DMS 273 treated with DMSO at 0.1 percent for 48 hours (cell line): ENCODE measurements around the gene FAM210B.
"Not testable (repeated sequence)": the region's sequence is repeated elsewhere in the genome, so short reads cannot be mapped to it uniquely, and the experiment has no call there.

Experiments used
- DNase-seq: peaks from one replicate; lab custom pipeline; 2025; lab: John Stamatoyannopoulos, UW

The FAM210B gene

GRCh38 chr20:56360908-56361205 lies 2.1 kb downstream of the FAM210B start:
- DNase-seq = peak; percentile 49

- no peak for DNase-seq
Measured at GRCh38 chr20:56361900-56362299, 3.1 kb downstream of the FAM210B start.

GRCh38 chr20:56362833-56363413 lies 4.1 kb downstream of the FAM210B start:
- no peak for DNase-seq

GRCh38 chr20:56363491-56363890 lies 4.7 kb downstream of the FAM210B start:
- DNase-seq = no peak

DNA sequence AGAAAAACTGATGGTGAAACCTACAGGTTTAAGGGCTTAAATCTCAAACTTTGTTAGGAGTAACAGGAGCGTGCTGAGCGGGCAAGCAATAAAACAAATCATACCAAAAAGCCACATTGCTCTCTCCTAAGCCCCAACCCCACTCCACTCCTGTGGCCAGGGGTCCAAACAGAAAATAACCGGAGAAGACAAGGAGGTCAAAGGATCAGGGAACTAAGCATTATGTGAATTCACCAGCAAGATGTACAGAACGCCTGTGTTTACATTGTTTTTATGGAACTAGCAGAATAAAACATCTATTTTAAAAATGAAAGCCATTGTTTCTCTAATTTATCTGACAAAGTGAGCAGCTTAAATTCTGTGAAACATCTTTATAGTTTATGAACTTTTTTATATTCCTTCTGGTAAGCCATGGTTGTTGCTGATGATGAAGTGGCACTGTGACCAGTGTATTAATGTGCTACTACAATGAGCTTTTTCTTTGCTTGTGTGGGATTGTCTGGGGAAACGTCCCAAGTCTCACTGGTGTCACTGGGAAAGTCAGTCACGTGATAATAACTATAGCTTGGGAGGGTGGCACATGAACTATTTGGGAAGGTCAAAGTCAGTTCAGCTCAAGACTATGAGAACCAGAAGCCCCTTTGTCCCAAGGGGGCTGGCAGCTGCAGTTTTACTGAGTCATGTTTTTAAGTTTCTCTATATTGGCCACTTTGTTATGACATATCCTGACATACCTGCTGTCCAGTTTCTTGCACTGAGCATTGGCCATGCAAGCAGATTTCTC lies 9.8 kb downstream of the FAM210B start:
- DNase-seq = no peak

DNA sequence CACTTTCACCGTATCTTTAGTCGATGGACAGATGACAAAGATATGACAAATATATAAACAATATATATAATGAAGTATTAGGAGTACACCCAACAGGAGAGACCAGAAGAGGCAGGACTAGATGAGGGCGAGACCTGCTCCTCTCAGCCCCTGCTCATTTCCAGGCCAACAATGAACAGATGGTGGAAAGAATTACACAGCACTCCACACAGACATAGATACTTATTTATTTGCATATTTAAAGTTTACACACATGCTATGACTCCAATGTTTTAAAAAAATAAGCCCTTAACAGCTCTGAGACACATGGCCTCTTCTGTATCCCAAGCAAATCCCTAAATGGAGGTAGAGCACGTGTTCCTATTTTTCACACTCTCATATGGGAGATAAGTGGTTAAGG lies 10.4 kb downstream of the FAM210B start:
- DNase-seq = peak; percentile 61

DNA sequence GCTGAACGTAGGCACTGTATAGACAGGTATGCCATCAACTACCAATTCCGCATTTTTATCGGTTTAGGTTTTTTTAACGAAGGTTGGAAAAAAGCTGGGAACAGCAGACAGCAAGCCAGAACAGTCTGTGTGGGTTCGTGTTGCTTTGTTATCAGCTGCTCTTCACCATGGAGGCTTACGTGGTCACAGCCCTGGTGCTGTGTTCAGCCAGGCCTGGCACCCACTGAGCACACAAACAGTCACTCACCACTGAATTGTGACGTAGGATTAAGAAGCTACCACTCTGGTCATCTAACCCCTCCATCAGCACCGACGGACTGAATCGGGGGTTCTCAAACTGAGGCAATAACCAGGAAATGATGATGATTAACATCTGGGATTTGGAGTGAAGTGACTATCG lies 13.2 kb downstream of the FAM210B start:
- DNase-seq = no peak

DNA sequence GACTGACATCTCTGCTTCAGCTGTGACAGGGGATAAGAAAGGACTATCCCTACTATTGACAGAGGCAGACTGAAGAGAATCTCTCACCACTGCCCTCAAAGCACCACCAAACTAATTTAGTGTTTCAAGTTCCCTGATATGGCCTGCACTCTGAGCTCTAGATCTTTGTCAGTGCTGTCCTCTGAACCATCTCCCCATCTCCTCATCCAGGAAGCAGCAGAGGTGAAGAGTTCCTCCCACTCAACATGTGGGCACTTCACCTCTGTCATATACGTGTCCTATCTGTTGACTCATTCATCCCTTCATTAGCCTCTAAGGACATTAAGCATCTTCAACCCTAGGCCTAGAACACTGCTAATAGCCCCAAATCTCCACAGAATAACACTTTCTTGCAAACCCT lies 14.1 kb downstream of the FAM210B start:
- no peak for DNase-seq

DNA sequence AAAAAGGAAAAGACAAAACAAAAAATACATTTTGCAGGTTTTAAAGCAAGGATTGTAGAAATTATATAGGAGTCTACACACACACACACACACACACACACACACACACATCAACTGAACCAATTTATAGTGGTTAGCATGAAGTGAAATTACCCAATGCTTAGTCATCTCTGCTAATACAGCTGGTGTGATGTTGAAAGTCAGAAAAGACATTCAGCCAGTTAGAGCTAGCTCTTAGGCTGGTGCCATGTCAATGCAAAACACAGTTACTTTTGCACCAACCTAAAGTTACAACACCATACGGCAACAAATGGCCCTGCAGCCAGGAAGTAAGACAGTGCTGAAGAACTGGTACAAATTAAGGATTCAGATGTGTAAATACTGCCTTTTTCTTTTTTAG lies 15.2 kb downstream of the FAM210B start:
- DNase-seq = no peak

DNA sequence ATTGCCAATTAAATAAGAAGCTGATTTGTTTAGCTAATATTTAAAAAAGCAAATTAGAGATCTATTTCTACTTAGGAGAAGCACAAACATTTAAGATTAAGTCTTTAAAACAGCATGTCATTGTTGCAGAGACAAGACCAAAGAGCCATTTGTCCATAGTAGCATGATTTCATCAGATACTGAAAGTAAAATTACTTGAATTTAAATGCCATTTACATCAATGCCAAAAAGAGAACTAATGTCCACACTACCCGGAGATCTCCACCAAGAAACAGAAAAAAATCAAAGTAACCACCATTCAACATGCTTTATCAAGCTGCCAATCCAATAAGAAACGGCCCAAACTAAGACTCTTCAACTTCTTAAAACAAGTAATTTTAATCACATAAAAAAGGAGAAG lies 17.6 kb downstream of the FAM210B start:
- DNase-seq = no peak

DNA sequence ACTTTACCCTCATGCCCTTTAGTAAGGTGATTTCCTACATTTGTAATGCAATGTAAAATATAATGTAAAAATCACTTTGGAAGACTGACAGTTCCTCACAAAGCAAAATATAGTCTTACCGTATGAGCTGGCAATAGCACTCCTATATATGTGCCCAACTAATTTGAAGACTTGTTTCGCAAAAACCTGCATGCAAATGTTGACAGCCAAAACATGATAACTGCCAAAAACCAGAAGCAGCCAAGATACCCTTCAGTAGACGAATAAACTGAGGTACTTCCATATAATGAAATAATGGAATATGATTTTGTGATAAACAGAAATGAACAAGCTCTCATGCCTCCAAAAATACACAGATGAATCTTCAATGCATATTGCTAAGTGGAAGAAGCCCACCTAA lies 19.6 kb downstream of the FAM210B start:
- no peak for DNase-seq

GRCh38 chr20:56380375-56380774 lies 21.6 kb downstream of the FAM210B start:
- DNase-seq = no peak

GRCh38 chr20:56381501-56381900 lies 22.7 kb downstream of the FAM210B start:
- no peak for DNase-seq

GRCh38 chr20:56382696-56383095 lies 23.9 kb downstream of the FAM210B start:
- no peak for DNase-seq

- no peak for DNase-seq
Measured at GRCh38 chr20:56383334-56383733, 24.6 kb downstream of the FAM210B start.

GRCh38 chr20:56385130-56385529 lies 26.4 kb downstream of the FAM210B start:
- no peak for DNase-seq

DNA sequence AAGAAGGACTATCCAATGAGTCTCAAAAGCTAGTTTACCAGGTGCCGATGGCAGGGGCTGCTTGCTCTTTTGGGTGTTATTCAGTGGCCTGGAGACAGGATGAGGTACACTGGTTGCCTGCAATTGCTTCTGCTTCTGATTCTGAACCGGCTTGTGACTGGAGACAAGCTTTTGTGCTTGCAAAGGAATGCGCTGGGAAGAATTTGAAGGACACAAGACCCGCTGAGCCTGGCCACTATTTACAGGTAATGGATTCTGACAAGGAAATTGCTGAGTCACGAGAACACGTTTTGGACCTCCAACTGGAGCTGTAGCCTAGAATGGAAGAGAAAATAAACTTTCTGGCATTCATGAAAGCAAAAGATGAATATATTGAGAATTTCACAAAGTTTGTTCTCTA lies 27.4 kb downstream of the FAM210B start:
- DNase-seq = no peak

DNA sequence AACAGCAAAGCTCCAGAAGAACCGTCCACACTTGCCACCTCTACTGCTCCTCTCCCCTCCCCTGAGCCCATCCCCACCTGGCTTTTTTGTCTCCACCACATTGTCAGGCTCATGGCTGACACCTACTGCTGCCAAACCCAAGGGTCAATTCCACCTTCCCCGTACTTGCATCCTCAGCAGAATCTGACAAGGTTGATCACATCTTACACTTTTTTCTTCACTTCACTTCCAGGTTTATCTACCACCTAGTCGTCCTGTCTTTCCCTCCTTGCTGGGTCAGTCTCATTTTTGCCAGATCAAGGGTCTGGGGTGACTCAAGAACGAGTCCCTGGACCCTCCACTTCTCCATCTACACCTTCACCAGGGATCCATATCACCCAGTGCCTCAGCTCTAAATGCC lies 30.1 kb downstream of the FAM210B start:
- no peak for DNase-seq

- DNase-seq = no peak
Measured at GRCh38 chr20:56389807-56390206, 31.0 kb downstream of the FAM210B start.

DNA sequence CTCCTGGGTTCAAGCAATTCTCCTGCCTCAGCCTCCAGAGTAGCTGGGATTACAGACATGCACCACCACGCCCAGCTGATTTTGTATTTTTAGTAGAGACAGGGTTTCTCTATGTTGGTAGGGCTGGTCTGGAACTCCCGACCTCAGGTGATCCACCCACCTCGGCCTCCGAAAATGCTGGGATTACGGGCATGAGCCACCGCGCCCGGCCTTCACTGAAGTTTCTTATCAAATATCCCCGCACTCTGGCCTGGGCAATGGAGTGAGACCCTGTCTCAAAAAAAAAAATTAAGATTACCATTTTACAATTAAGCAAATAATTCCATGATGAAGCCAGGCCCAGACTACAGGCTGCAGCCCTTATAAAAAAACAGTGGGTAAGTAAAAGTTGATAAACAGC lies 31.6 kb downstream of the FAM210B start:
- DNase-seq = not testable (repeated sequence)

DNA sequence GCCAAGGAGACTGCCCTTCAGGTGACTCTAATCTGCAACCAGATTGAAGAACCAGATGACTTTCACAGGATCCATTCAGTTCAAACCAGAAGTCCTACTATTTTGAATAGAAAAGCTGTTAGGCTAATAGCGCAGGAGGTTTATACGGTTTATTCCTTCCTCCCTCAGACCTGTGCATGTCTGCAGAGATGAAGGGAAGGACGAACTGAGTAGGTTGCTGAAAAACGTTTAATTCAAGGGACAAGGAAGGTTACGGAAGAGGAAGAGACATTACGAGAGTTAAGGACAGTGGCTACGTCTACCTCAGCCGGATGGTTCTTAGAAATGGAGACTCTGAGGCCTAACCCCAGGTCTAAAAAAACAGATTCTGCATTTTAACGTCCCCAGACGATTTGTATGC lies 32.3 kb downstream of the FAM210B start:
- no peak for DNase-seq

DNA sequence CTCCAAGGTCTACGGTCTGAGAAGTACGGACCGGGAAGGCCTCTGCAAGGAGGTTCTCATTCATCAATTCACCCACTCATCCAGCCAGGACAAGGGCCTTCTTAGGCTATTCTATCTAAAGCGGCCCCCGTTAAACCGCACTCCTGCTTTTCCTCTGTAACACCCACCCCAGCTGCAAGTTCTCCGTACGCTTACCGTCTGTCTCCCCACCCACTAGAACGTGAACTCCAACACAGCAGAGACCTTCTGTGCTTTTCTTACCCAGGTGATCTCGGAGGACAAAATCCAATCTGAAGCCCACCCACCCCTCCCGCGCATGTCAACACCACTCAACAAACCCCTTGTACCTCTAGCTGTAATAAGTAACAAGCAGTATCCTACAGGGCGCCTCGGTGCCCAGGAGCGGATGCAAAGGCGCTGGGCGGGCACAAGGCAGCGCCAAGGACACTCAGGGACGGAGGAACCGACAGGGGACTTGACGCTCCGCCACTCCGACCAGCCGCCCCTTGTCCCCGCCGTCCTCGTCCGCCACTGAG lies 32.9 kb downstream of the FAM210B start:
- no peak for DNase-seq

- peak; percentile 96 for DNase-seq
Measured at GRCh38 chr20:56392132-56392880, 33.5 kb downstream of the FAM210B start, which contains the start of the genes AURKA and CSTF1. Gene AURKA (minus strand): TSS chr20:56392215. CDS start chr20:56388197, 4,018 bp downstream. Gene CSTF1 (plus strand): TSS chr20:56392645. CDS start chr20:56395553, 2,908 bp downstream.
